SK-N-DZ (cell line): ENCODE measurements around the gene CCDC12.

Source experiments
- DNase-seq: peaks from one replicate; pipeline ENCODE4 v3.0.0-alpha.2; 2015; ENCODE audit warnings: low spot score

CCDC12 gene

DNA sequence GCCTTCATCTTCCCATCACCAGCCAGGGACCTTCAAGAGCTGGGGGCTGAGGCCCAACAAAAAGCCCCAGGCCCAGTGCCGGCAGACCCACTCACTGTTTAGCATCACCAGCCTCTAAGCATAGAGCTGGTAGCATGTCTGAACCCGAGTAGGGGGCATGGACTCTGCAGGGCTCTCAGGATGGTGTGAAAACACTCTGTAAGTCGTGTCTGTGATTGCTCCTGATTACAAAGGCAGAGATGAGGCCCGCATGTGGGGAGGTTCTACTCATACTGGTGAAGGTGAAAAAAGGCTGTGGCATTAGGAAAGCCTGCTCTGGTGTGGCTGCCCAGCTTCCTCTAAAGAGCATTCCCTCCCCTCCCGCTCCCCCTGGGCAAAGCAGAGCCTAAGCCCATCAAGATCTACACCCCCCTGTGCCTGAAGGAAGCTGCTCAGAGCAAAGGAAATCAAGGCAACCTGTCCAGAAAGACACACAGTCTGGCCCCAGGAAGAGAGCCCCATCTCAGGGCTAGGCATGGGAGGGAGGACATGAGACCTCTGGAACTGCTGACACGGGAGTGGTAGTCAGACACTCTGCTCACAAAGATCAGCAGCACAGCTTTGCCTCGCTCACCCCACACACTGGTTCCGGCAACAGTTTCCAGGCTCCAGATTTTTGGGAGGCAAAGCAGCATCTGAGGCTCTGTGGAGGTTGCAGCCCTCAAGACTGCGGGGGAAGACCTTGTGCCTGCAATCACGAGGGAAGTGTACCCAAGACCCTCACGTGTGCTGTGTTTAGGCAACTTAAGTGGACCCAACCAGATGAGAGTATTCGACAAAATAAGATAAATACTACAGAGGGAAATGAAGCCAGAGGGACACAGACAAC lies 36.7 kb downstream of the CCDC12 start:
- no peak for DNase-seq

DNA sequence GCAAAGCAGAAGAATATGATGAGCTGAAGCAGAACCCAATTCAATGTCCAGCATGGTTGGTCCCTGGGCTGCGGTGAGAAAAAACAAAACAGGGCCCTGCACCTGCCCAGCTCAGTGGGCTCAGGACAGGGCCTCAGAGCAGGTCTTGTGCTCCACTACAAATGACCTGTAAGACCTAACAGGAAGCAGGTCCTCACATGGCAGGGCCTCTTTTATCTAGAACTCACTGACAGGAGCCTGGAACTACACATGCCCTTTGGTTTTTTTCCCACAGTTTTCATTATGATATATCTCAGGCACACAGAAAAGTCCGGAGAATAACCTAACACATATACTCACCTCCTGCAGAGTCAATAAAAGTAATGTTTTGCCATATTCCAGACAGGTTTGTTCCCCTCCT lies 38.4 kb downstream of the CCDC12 start:
- DNase-seq, result no peak

DNA sequence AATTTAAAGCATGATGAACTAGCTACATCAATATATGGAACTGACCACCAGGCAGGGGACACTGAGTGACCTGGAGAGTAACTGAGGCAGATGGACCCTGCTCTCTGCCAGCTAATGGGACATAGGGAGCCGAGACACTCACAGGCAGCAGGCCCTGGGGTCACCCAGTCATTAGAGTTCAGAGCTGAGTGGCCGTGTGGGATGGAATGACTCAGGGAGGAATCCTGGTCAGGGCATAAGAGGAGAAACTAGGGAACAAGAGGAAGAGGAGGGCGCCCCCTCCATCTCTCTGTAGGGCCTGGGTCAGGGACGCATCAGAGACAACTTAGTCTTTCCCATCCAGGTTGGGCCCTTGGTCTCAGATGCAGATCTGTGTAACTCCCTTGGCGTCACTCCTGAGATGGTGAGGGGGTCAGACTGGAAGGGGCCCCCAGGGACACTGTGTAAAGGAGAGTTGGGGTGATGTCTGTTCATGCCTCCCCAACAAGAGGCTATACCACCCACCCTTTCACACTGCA lies 39.8 kb downstream of the CCDC12 start:
- DNase-seq, result no peak

DNA sequence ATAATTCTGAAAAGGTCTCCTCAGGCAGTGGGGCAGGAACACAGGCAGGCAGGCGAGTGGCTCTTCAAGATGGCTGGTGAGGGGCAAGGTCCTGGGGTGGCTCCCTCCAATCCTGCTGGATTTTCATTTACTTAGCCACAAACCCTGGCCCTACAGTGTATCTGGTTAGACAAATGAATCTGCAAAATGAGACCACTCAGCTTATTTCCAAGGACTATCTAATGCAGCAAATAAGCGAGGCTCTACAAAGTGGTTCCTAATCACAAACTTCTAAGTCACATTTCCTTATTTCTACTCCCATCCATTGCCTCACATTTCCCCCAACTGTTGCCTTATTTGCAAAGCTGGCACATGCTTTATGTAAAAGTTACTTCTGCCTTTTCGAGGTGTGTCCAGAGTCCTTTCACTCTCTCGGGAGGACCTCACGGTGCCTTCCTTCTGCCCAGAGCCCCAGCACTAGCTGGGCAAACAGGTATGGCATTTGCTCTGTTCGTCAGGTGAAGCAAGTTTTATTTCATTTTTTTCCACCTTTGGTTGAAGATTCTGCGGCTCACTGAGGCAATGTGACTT lies 40.5 kb downstream of the CCDC12 start:
- no peak for DNase-seq

GRCh38 chr3:46935168-46935858 lies 41.2 kb downstream of the CCDC12 start:
- DNase-seq, result no peak

GRCh38 chr3:46934498-46935167 lies 41.9 kb downstream of the CCDC12 start:
- no peak for DNase-seq

DNA sequence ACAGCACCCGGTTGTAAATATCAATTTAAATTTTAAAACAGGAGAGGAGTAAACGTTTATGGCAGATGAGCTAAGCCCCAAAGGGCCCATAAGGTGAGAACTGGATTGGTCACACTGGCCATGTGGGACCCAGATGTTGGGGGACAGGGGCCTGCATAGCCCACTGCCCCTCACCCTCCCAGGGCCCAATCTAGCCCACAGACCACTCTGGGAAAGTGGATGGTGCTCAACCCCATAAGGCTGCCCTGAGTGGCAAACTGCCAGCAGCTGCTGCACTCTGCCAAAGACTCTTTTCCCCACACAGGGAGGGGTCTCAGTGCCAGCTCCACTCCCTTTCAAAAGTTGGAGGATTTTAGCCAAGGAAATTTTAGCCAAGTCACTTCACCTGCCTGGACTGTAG lies 42.5 kb downstream of the CCDC12 start:
- DNase-seq, result no peak

- DNase-seq, result no peak
These were observed 43.3 kb downstream of the CCDC12 start for GRCh38 chr3:46933261-46933660.

- no peak for DNase-seq
These were observed 43.9 kb downstream of the CCDC12 start for GRCh38 chr3:46932455-46933225.

GRCh38 chr3:46931631-46932331 lies 44.8 kb downstream of the CCDC12 start:
- no peak for DNase-seq

DNA sequence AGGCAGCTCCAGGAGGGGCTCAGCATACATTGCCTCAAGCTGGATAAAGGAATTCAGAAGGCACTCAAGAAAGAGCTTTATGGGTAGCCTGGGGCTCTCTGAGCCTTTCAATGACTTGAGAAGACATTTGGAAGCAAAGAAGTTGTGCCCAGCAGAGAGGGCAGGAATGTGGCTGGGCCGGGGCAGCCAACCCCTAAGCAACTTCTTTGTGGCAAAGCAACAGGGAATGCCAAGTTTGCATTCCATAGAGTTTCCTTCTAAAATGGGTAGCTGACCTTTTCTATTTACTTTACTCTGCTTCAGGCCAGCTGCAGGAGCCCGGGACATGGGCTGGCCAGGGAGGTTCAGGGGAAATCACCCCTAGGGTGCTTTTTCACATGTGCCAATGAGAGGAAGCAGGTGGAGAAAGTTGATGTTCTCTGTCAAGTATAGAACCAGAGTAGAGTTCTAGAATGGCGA lies 45.6 kb downstream of the CCDC12 start:
- DNase-seq, result no peak

DNA sequence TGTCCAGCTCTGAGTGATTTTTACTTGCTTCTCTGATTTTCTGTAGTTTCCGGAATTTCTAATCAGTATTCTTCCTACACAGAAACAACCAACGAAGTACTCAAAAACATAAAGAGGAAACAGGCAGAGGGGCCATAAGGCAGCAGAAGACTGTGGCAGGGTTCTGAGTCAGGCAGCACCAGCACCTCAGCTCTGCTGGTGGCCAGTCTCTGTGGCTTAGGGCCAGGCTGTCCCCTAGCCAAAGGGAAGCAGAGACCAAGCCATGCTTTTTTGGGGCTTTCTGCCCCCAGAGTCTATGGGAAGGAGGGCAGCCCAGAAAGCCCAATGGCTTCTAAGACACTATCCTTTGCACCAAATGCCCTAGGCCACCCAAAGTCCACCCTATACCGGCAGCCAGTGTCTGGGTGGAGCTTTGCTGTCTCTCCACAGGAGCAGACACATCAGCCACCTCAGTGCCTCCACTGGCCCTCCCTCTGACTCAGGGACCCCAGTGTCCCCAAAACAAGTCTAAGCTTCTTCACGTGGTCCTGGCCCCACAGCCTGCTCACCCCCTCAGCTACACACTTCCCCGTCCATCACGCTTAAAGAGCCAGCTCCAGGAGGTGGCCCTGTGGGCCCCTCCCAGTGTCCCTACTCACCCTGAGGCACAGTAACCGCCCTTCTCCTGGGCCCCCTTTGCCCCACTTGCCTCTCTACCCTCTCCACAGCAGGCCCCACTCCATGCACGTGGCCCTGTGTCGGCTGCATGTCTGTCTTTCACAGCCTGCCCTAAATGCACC lies 46.2 kb downstream of the CCDC12 start:
- DNase-seq, result no peak

GRCh38 chr3:46929324-46929723 lies 47.2 kb downstream of the CCDC12 start:
- no peak for DNase-seq

- DNase-seq, result no peak
These were observed 48.3 kb downstream of the CCDC12 start for GRCh38 chr3:46928282-46928681.

DNA sequence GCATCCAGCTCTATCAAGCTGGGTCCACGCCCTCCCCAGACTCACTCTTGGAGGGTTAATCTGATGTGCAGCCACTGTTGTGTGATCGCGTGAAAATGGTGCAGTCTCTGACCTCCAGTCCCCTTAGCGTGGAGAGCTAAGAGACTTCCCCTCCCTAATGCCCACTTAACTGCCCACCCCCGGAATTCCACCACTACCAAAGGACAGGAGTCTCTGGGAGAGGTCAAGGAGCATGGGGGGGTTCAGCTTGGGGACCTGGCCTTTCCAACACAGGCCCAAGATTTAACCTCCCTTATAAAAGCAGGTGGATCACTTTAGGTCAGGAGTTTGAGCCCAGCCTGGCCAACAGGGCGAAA lies 48.8 kb downstream of the CCDC12 start:
- no peak for DNase-seq

DNA sequence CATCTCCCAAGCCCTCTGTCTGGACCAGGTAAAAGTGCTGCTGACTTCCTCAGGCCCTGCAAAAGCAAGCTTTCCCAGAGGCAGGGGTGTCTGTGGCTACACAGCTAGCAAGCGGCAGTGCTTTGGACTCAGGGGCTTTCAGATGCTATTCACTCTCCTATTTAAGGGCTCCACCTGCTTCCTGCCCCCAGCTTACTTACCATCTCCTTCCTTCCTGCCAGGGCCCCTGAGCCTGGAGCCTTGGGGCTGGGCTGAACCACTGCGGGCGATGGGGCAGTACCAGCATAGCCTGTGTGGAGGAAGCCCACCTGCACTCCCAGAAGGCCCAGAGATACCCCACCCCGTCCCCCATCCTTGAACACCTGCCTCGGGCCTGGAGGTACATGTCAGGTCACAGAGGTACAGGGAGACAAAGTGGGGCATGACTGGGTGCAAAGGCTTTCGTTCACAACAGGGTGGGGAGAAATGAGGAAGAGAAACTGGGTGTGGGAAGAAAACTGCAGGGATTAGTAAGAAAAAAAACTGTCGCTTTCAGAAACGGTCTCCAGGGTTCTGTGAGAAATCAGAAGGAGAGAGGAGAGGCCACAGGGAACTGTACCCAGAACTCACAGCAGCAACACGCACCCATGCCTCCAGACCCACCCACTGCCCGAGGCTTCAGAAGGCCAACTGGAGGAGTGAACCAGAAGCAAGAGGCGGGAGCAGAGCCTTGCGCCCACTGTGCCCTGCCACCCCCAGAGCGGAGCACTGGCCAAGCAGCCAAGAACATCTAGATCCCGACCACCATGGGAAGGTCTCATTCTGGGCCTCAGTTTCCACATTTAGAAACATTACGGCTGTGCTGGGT lies 49.5 kb downstream of the CCDC12 start:
- DNase-seq, result no peak

DNA sequence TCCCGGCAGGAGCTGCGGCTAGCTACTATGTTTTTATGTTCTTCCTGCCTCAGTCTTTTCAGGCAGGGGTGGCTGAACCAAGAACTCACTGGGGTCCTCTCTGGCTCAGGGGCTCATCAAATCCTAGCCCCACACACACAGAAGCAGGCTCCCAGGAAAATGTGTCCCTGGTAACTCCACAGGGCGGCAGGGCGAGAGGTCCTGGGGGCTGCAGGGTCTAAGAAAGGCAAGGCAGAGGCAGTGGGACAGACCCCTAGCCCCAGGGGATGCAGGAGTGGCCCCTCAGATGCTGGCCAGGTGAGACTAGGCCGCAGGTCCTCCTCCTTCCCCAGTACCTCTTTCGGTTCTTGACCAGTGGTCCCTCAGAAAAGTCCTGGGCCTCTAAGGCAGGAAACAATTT lies 50.1 kb downstream of the CCDC12 start:
- no peak for DNase-seq

- DNase-seq, result no peak
These were observed 50.5 kb downstream of the CCDC12 start for GRCh38 chr3:46926039-46926438.

DNA sequence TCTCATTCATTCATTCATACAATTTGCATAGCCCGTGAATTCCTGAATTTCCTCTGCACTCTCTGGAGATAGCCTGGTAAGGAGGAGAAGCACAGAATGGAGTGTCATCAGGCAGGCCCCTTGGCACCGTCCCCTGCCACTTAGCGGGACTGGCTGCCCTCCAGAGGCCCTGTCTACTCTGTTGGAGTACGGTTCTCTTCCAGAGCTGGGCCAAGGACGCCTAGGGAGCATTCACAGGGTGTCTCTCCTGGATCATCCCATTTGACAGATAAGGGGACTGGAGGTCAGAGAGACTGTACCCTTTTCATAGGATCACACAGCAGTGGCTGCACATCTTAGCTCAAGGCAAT lies 51.0 kb downstream of the CCDC12 start:
- no peak for DNase-seq
